ENCODE results near the gene MMADHC.

DNA sequence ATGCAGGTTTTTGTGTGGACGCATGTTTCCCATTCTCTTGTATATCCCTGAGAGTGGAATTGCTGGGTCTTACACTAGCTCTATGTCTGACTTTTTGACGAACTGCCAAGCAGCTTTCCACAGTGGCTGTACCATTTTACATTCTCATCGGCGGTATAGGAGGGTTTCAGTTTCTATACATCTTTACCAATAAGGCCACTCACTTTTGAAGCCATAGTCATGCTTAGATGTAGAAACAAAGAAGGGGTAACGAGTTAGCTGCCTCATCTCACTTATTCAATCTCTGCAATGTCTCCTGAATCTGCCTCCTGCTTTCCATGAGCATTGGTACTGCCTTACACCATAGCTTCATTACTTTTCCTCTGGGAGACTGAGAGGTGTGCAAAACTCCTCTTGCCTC lies 47.4 kb downstream of the MMADHC start:
- TF ChIP-seq, protein P1, sequence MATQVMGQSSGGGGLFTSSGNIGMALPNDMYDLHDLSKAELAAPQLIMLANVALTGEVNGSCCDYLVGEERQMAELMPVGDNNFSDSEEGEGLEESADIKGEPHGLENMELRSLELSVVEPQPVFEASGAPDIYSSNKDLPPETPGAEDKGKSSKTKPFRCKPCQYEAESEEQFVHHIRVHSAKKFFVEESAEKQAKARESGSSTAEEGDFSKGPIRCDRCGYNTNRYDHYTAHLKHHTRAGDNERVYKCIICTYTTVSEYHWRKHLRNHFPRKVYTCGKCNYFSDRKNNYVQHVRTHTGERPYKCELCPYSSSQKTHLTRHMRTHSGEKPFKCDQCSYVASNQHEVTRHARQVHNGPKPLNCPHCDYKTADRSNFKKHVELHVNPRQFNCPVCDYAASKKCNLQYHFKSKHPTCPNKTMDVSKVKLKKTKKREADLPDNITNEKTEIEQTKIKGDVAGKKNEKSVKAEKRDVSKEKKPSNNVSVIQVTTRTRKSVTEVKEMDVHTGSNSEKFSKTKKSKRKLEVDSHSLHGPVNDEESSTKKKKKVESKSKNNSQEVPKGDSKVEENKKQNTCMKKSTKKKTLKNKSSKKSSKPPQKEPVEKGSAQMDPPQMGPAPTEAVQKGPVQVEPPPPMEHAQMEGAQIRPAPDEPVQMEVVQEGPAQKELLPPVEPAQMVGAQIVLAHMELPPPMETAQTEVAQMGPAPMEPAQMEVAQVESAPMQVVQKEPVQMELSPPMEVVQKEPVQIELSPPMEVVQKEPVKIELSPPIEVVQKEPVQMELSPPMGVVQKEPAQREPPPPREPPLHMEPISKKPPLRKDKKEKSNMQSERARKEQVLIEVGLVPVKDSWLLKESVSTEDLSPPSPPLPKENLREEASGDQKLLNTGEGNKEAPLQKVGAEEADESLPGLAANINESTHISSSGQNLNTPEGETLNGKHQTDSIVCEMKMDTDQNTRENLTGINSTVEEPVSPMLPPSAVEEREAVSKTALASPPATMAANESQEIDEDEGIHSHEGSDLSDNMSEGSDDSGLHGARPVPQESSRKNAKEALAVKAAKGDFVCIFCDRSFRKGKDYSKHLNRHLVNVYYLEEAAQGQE (IDR thresholded peaks at IDR 0.05): no peak
- TF ChIP-seq, protein P2, sequence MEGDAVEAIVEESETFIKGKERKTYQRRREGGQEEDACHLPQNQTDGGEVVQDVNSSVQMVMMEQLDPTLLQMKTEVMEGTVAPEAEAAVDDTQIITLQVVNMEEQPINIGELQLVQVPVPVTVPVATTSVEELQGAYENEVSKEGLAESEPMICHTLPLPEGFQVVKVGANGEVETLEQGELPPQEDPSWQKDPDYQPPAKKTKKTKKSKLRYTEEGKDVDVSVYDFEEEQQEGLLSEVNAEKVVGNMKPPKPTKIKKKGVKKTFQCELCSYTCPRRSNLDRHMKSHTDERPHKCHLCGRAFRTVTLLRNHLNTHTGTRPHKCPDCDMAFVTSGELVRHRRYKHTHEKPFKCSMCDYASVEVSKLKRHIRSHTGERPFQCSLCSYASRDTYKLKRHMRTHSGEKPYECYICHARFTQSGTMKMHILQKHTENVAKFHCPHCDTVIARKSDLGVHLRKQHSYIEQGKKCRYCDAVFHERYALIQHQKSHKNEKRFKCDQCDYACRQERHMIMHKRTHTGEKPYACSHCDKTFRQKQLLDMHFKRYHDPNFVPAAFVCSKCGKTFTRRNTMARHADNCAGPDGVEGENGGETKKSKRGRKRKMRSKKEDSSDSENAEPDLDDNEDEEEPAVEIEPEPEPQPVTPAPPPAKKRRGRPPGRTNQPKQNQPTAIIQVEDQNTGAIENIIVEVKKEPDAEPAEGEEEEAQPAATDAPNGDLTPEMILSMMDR (IDR thresholded peaks at IDR 0.05; ENCODE audit: low read depth, low read length, missing input control): no peak
- TF ChIP-seq NR2F2 (IDR thresholded peaks at IDR 0.05): no peak
- no peak for TF ChIP-seq GABPA (IDR thresholded peaks at IDR 0.05 in 1 of 2, conservative IDR thresholded peaks at IDR 0.05 in 1 of 2)
- TF ChIP-seq, protein P3, sequence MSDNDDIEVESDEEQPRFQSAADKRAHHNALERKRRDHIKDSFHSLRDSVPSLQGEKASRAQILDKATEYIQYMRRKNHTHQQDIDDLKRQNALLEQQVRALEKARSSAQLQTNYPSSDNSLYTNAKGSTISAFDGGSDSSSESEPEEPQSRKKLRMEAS (IDR thresholded peaks at IDR 0.05): no peak
- TF ChIP-seq JUND (IDR thresholded peaks at IDR 0.05): no peak
- no peak for TF ChIP-seq YY1 (IDR thresholded peaks at IDR 0.05)
- no peak for TF ChIP-seq EGR1 (IDR thresholded peaks at IDR 0.05; ENCODE audit: low read depth in 2 of 2)

Measured in liver (tissue), 3 donors.